Keratinocyte (primary cell): ENCODE results near the gene AGXT2. TPM values are rescaled to one million over a fixed set of nuclear protein-coding genes. Genes with fewer than 3 reads are reported as not detected.

ENCODE experiments used
- DNase-seq: peaks from one replicate; pipeline ENCODE4 v3.0.0-alpha.2; 2011; ENCODE audit warnings: low read depth, missing footprints, low spot score
- FAIRE-seq: peaks from 2 replicates; lab custom pipeline; 2011; peaks lifted over from hg19 to GRCh38; lab: Jason Lieb, UNC
- H2AFZ ChIP-seq: 2 replicates; pipeline ENCODE4 v1.6.0; 2012; ENCODE audit warnings: low read length, control low read depth, inconsistent platforms; ENCODE audit not compliant: control insufficient read depth
- H3K27ac ChIP-seq: 2 replicates; pipeline ENCODE4 v1.5.1; 2011; ENCODE audit warnings: low read length; ENCODE audit not compliant: control insufficient read depth, insufficient read depth
- H3K27me3 ChIP-seq: 3 replicates; pipeline ENCODE4 v1.6.0; 2011; ENCODE audit warnings: low read length; ENCODE audit not compliant: control insufficient read depth, insufficient read depth; ENCODE audit errors: extremely low read depth
- H3K36me3 ChIP-seq, 2 experiments: 2 replicates in 1 of 2; 3 replicates in 1 of 2; pipeline ENCODE4 v1.5.1; 2011; ENCODE audit warnings: low read length in 2 of 2, mild to moderate bottlenecking in 1 of 2; ENCODE audit not compliant: control insufficient read depth in 2 of 2, insufficient read depth in 2 of 2; ENCODE audit errors: extremely low read depth in 1 of 2
- H3K4me1 ChIP-seq: 3 replicates; pipeline ENCODE4 v1.5.1; 2011; ENCODE audit warnings: low read length; ENCODE audit not compliant: control insufficient read depth, insufficient read depth; ENCODE audit errors: extremely low read depth
- H3K4me2 ChIP-seq: 3 replicates; pipeline ENCODE4 v1.6.0; 2011; ENCODE audit warnings: low read depth, low read length; ENCODE audit not compliant: control insufficient read depth, insufficient read depth; ENCODE audit errors: extremely low read depth
- H3K4me3 ChIP-seq, 3 experiments: fragments of 200-600 bp in 1 of 3; sonication (generic) in 1 of 3; 2 replicates in 2 of 3; 3 replicates in 1 of 3; pipeline ENCODE4 v1.5.1; 2011 to 2016; ENCODE audit warnings: low read length in 3 of 3, mild to moderate bottlenecking in 3 of 3, control low read depth in 2 of 3, inconsistent platforms in 1 of 3, low read depth in 1 of 3, mixed read lengths in 1 of 3, mixed run types in 1 of 3, moderate library complexity in 1 of 3; ENCODE audit not compliant: control insufficient read depth in 2 of 3, insufficient read depth in 2 of 3; ENCODE audit errors: extremely low read depth in 1 of 3
- H3K79me2 ChIP-seq: 2 replicates; pipeline ENCODE4 v1.6.0; 2012; ENCODE audit warnings: low read length; ENCODE audit not compliant: control insufficient read depth, insufficient read depth
- H3K9ac ChIP-seq: 3 replicates; pipeline ENCODE4 v1.6.0; 2011; ENCODE audit warnings: low read length; ENCODE audit not compliant: control insufficient read depth, insufficient read depth; ENCODE audit errors: extremely low read depth
- H3K9me1 ChIP-seq: 3 replicates; pipeline ENCODE4 v1.6.0; 2011; ENCODE audit warnings: low read length; ENCODE audit not compliant: control insufficient read depth, insufficient read depth; ENCODE audit errors: extremely low read depth
- H3K9me3 ChIP-seq: 2 replicates; pipeline ENCODE4 v1.5.1; 2012; ENCODE audit warnings: low read depth, low read length; ENCODE audit not compliant: control insufficient read depth
- H4K20me1 ChIP-seq: 3 replicates; pipeline ENCODE4 v1.6.0; 2011; ENCODE audit warnings: low read length; ENCODE audit not compliant: control insufficient read depth, insufficient read depth; ENCODE audit errors: extremely low read depth
- CTCF ChIP-seq, 3 experiments: IDR thresholded peaks in 1 of 3; conservative IDR thresholded peaks in 1 of 3; optimal IDR thresholded peaks in 1 of 3; 2 replicates in 2 of 3; 3 replicates in 1 of 3; pipeline versions ENCODE3 to v1.5.1; 2011; ENCODE audit warnings: low read length in 3 of 3, mild to moderate bottlenecking in 3 of 3, moderate library complexity in 2 of 3, control low read depth in 1 of 3, inconsistent platforms in 1 of 3; ENCODE audit not compliant: insufficient read depth in 2 of 3; ENCODE audit errors: extremely low read depth in 1 of 3
- EZH2 ChIP-seq: IDR thresholded peaks from one replicate; pipeline ENCODE4 v1.6.1; 2012; ENCODE audit warnings: inconsistent platforms, mild to moderate bottlenecking, low read length, moderate library complexity
- dilution Hi-C: fragments of 300-500 bp; cut with MboI; formaldehyde crosslinking; loops from one replicate; pipeline ENCODE4 v1.7.0; 2020; ENCODE audit warnings: low sequenced_read_pairs; ENCODE audit not compliant: extremely low pct_ligation_motif_present
- polyA plus RNA-seq, 5 experiments: library from polyadenylated mRNA; depleted of rRNA in 3 of 5; stranded (reverse) in 3 of 5; stranded (forward) in 1 of 5; unstranded in 1 of 5; fragments of >200 nt; gene quantifications; 1 replicate in 1 of 5; 2 replicates in 3 of 5; 3 replicates in 1 of 5; pipeline versions ENCODE4 v1.2.1 to v1.2.3, GENCODE V29; 2011 to 2012; ENCODE audit warnings: missing spikeins in 2 of 5, low read depth in 1 of 5, low replicate concordance in 1 of 5

AGXT2 gene
- polyA plus RNA-seq, 1 donor (not counting 4 experiments of a cell fraction or from before 2014, with no cell fraction given), result not detected

- no peak overlapping the region for H3K4me2 ChIP-seq
- dilution Hi-C loops, result no loop called here
- no peak overlapping the region for H3K27ac ChIP-seq
- no peak overlapping the region for H2AFZ ChIP-seq
- no peak for FAIRE-seq
- H3K9me1 ChIP-seq, result no peaks in the 10 kb centered on the region
- no peaks in the 10 kb centered on the region for H3K9me3 ChIP-seq
- H4K20me1 ChIP-seq, result no peaks in the 10 kb centered on the region
- H3K9ac ChIP-seq, result no peak overlapping the region
- H3K4me1 ChIP-seq, result no peaks in the 10 kb centered on the region
- no peaks in the 10 kb centered on the region for H3K36me3 ChIP-seq
- H3K27me3 ChIP-seq, result no peaks in the 10 kb centered on the region
- H3K79me2 ChIP-seq, result no peaks in the 10 kb centered on the region
- no peak for TF ChIP-seq CTCF (optimal IDR thresholded peaks at IDR 0.05 in 1 of 3, IDR thresholded peaks at IDR 0.05 in 1 of 3, conservative IDR thresholded peaks at IDR 0.05 in 1 of 3; ENCODE audit: extremely low read depth in 1 of 3, insufficient read depth in 2 of 3, low read length in 3 of 3)
- TF ChIP-seq EZH2, result no peak
- DNase-seq, result no peak
- no peak overlapping the region for H3K4me3 ChIP-seq
Measured at GRCh38 chr5:35096216-35096615, 48.5 kb upstream of the AGXT2 start.

GRCh38 chr5:35095366-35095765, 47.6 kb upstream of the AGXT2 start:
- H3K9me3 ChIP-seq, result no peaks in the 10 kb centered on the region
- H3K4me3 ChIP-seq, result no peak overlapping the region
- no peaks in the 10 kb centered on the region for H4K20me1 ChIP-seq
- no peaks in the 10 kb centered on the region for H3K36me3 ChIP-seq
- H3K4me2 ChIP-seq, result no peak overlapping the region
- FAIRE-seq, result no peak
- dilution Hi-C loops, result no loop called here
- no peak overlapping the region for H2AFZ ChIP-seq
- H3K4me1 ChIP-seq, result no peaks in the 10 kb centered on the region
- H3K9ac ChIP-seq, result no peak overlapping the region
- no peaks in the 10 kb centered on the region for H3K79me2 ChIP-seq
- no peak for TF ChIP-seq CTCF (optimal IDR thresholded peaks at IDR 0.05 in 1 of 3, IDR thresholded peaks at IDR 0.05 in 1 of 3, conservative IDR thresholded peaks at IDR 0.05 in 1 of 3; ENCODE audit: extremely low read depth in 1 of 3, insufficient read depth in 2 of 3, low read length in 3 of 3)
- TF ChIP-seq EZH2, result no peak
- no peak overlapping the region for H3K27ac ChIP-seq
- no peak for DNase-seq
- no peaks in the 10 kb centered on the region for H3K27me3 ChIP-seq
- H3K9me1 ChIP-seq, result no peaks in the 10 kb centered on the region
